Activated CD4-positive, alpha-beta T cell treated with anti-CD3 and anti-CD28 coated beads, Interleukin-10, Interleukin-2, amounts not matched to agents 100 ng/mL and 50 ng/mL, durations not matched to agents 16 hours and 8 hours (primary cell): Measurements from ENCODE around the gene SIRT2.
"Not testable (repeated sequence)": the region's sequence is repeated elsewhere in the genome, so short reads cannot be mapped to it uniquely, and the experiment has no call there.

Experiments
- DNase-seq: peaks from one replicate; pipeline ENCODE4 v3.0.0-alpha.2; 2020

Gene SIRT2

GRCh38 chr19:38892841-38893240 is 6.6 kb downstream of the SIRT2 start:
- no peak for DNase-seq

- DNase-seq = no peak
These were observed 7.6 kb downstream of the SIRT2 start for GRCh38 chr19:38891771-38892170.

GRCh38 chr19:38890686-38891085 is 8.7 kb downstream of the SIRT2 start:
- no peak for DNase-seq

- DNase-seq = no peak
These were observed 9.6 kb downstream of the SIRT2 start for GRCh38 chr19:38889803-38890202.

- DNase-seq = no peak
These were observed 10.5 kb downstream of the SIRT2 start for GRCh38 chr19:38888876-38889275.

- DNase-seq = not testable (repeated sequence)
These were observed 14.7 kb downstream of the SIRT2 start for GRCh38 chr19:38884691-38885090.

- DNase-seq = no peak
These were observed 16.1 kb downstream of the SIRT2 start for GRCh38 chr19:38883286-38883685.

GRCh38 chr19:38880882-38881609 is 18.4 kb downstream of the SIRT2 start:
- DNase-seq = no peak

- DNase-seq = no peak
These were observed 19.1 kb downstream of the SIRT2 start for GRCh38 chr19:38880076-38880881.

GRCh38 chr19:38879400-38879751 is 20.0 kb downstream of the SIRT2 start:
- DNase-seq = no peak

- DNase-seq = no peak
These were observed 20.6 kb downstream of the SIRT2 start for GRCh38 chr19:38878575-38879399.

GRCh38 chr19:38877781-38878574 is 21.4 kb downstream of the SIRT2 start, which contains the start of gene RINL:
RINL (minus strand) TSS chr19:38878275; CDS start chr19:38876742, 1,533 bp downstream.
- peak; percentile 80 for DNase-seq

GRCh38 chr19:38875656-38876395 is 23.6 kb downstream of the SIRT2 start:
- DNase-seq = no peak

- not testable (repeated sequence) for DNase-seq
These were observed 26.0 kb downstream of the SIRT2 start for GRCh38 chr19:38873400-38873799.

- DNase-seq = no peak
These were observed 28.8 kb downstream of the SIRT2 start for GRCh38 chr19:38870612-38871011.

- peak; percentile 97 for DNase-seq
These were observed 29.4 kb downstream of the SIRT2 start for GRCh38 chr19:38869836-38870607.

GRCh38 chr19:38869160-38869835 is 30.1 kb downstream of the SIRT2 start:
- DNase-seq = peak; percentile 64

GRCh38 chr19:38868551-38868950 is 30.9 kb downstream of the SIRT2 start:
- no peak for DNase-seq

- no peak for DNase-seq
These were observed 32.1 kb downstream of the SIRT2 start for GRCh38 chr19:38867171-38867780.
